HepG2 (cell line): ENCODE results near the gene MOV10L1. TPM values are rescaled to one million over a fixed set of nuclear protein-coding genes. Genes with fewer than 3 reads are reported as not detected.

Experiments used
- ADNP ChIP-seq: sonication (generic); formaldehyde crosslinking; IDR thresholded peaks from 2 replicates; pipeline ENCODE4 v1.4.0; 2020; ENCODE audit warnings: missing genetic modification reagents
- ARID4A ChIP-seq: sonication (generic); formaldehyde crosslinking; IDR thresholded peaks from 2 replicates; pipeline ENCODE4 v1.5.0; 2020; ENCODE audit warnings: mild to moderate bottlenecking, missing genetic modification reagents, borderline replicate concordance
- CENPT ChIP-seq: sonication (generic); formaldehyde crosslinking; IDR thresholded peaks from 2 replicates; pipeline ENCODE4 v1.8.0; 2022; ENCODE audit warnings: low read depth, mild to moderate bottlenecking, moderate library complexity, missing genetic modification reagents
- KMT2B ChIP-seq: IDR thresholded peaks from 2 replicates; pipeline ENCODE4 v1.6.1; 2016; ENCODE audit warnings: missing genetic modification reagents, missing compliant biosample characterization
- MXI1 ChIP-seq: IDR thresholded peaks from 3 replicates; pipeline ENCODE4 v1.6.1; 2012; ENCODE audit warnings: low read depth, low read length, inconsistent platforms, borderline replicate concordance
- NR2F2 ChIP-seq: IDR thresholded peaks from 2 replicates; pipeline ENCODE4 v1.6.1; 2012; ENCODE audit warnings: low read depth, inconsistent platforms, borderline replicate concordance
- ZHX2 ChIP-seq, 2 experiments: sonication (generic) in 1 of 2; formaldehyde crosslinking in 1 of 2; IDR thresholded peaks; 2 replicates each; pipeline versions ENCODE4 v1.6.1 to v1.9.0; 2014 to 2022; ENCODE audit warnings: antibody characterized with exemption in 1 of 2, borderline replicate concordance in 1 of 2, inconsistent platforms in 1 of 2, low read depth in 1 of 2, missing genetic modification reagents in 1 of 2
- ZNF503 ChIP-seq: sonication (generic); formaldehyde crosslinking; IDR thresholded peaks from 2 replicates; pipeline ENCODE4 v1.4.0; 2020; ENCODE audit warnings: missing genetic modification reagents
- ZNF691 ChIP-seq: sonication (generic); formaldehyde crosslinking; IDR thresholded peaks from 2 replicates; pipeline ENCODE4 v1.4.0; 2020; ENCODE audit warnings: missing genetic modification reagents, low read depth, mild to moderate bottlenecking, borderline replicate concordance
- polyA plus RNA-seq, 8 experiments: library from polyadenylated mRNA; depleted of rRNA in 3 of 8; stranded (reverse) in 7 of 8; unstranded in 1 of 8; fragments of >200 nt; fragmentation: Illumina TruSeq in 4 of 8; extraction: Trizol in 4 of 8; gene quantifications; 2 replicates each; pipeline versions ENCODE4 v1.2.1 to v1.2.3, GENCODE V29; 2011 to 2016; ENCODE audit warnings: low read depth in 4 of 8, missing spikeins in 1 of 8, mixed read lengths in 1 of 8; ENCODE audit not compliant: insufficient read depth in 1 of 8
- total RNA-seq, 5 experiments: library from RNA; depleted of rRNA; stranded (reverse); fragments of >200 nt; fragmentation: Illumina TruSeq; extraction: Trizol; gene quantifications; 2 replicates each; pipeline ENCODE4 v1.2.3, GENCODE V29; 2016; ENCODE audit warnings: low read depth in 1 of 5

MOV10L1 gene
- total and polyA plus RNA-seq, 2 of the 13 experiments (the other 11 are each of a cell fraction or from before 2014, with no cell fraction given), result 0.11 to 0.12 TPM

- TF ChIP-seq ZHX2 (IDR thresholded peaks at IDR 0.05; ENCODE audit: low read depth) (no peak), ZHX2 (CRISPR knock-in tag; IDR thresholded peaks at IDR 0.05; ENCODE audit: borderline replicate concordance) (no peak), MXI1 (0 out of 3 replicates have a peak, but pooled peaks have one; percentile 32), NR2F2 (no peak), ARID4A (CRISPR knock-in tag) (peak; percentile 74), CENPT (CRISPR knock-in tag) (no peak), KMT2B (CRISPR knock-in tag) (peak; percentile 53), ZNF691 (CRISPR knock-in tag) (0 out of 2 replicates have a peak, but pooled peaks have one; percentile 25), ADNP (no peak), ZNF503 (CRISPR knock-in tag) (no peak)
Measured at GRCh38 chr22:50200461-50201190, 110.8 kb downstream of the MOV10L1 start, which contains the start of gene SELENOO (continued).
